NOMO-1 treated with DMSO at 0.1 percent for 48 hours (cell line): ENCODE data around the gene NINJ1.
A peak's percentile ranks its signal among the peaks of the same experiment; 100 is the strongest.
"Not testable (repeated sequence)": the region's sequence is repeated elsewhere in the genome, so short reads cannot be mapped to it uniquely, and the experiment has no call there.

Source experiments
- DNase-seq: peaks from one replicate; lab custom pipeline; 2025; ENCODE audit not compliant: unreplicated experiment; lab: John Stamatoyannopoulos, UW

Gene NINJ1

GRCh38 chr9:93120846-93121315 is 13.2 kb downstream of the NINJ1 start:
- DNase-seq: no peak

- DNase-seq: peak; percentile 94
Observed at GRCh38 chr9:93119953-93120845, 13.9 kb downstream of the NINJ1 start.

GRCh38 chr9:93119703-93119952 is 14.4 kb downstream of the NINJ1 start:
- DNase-seq: no peak

GRCh38 chr9:93118863-93119702 is 15.0 kb downstream of the NINJ1 start:
- no peak for DNase-seq

- no peak for DNase-seq
Observed at GRCh38 chr9:93117924-93118862, 15.9 kb downstream of the NINJ1 start.

- DNase-seq: not testable (repeated sequence)
Observed at GRCh38 chr9:93117521-93117920, 16.5 kb downstream of the NINJ1 start.

GRCh38 chr9:93116072-93116961 is 17.7 kb downstream of the NINJ1 start:
- peak; percentile 83 for DNase-seq

- DNase-seq: no peak
Observed at GRCh38 chr9:93115486-93116071, 18.5 kb downstream of the NINJ1 start.

GRCh38 chr9:93114984-93115335 is 19.1 kb downstream of the NINJ1 start:
- DNase-seq: no peak

GRCh38 chr9:93114169-93114983 is 19.7 kb downstream of the NINJ1 start:
- DNase-seq: no peak

GRCh38 chr9:93112864-93113389 is 21.1 kb downstream of the NINJ1 start:
- DNase-seq: no peak

GRCh38 chr9:93112116-93112863 is 21.8 kb downstream of the NINJ1 start:
- DNase-seq: no peak

- peak; percentile 77 for DNase-seq
Observed at GRCh38 chr9:93111371-93112115, 22.5 kb downstream of the NINJ1 start.

- no peak for DNase-seq
Observed at GRCh38 chr9:93111001-93111370, 23.1 kb downstream of the NINJ1 start.

- DNase-seq: no peak
Observed at GRCh38 chr9:93110311-93110855, 23.7 kb downstream of the NINJ1 start.

- DNase-seq: no peak
Observed at GRCh38 chr9:93108291-93109041, 25.6 kb downstream of the NINJ1 start.
